Body of pancreas (tissue), 4 donors: ENCODE measurements around the gene OR14I1. TPM values are rescaled to one million over a fixed set of nuclear protein-coding genes. Genes with fewer than 3 reads are reported as not detected.

ENCODE experiments used
- ATAC-seq: fragments of 150-250 bp; one replicate; pipeline ENCODE4 v1.9.1; 2016
- DNase-seq, 4 donors: peaks; one replicate each; pipeline ENCODE4 v3.0.0-alpha.2; 2019
- H3K27ac ChIP-seq, 4 donors: fragments of 200-600 bp; sonication (generic); 1 replicate in 3 of 4; 2 replicates in 1 of 4; pipeline versions ENCODE4 v1.5.1 to v1.6.1; 2016 to 2019; ENCODE audit warnings: mild to moderate bottlenecking in 1 of 4, mixed read lengths in 1 of 4, moderate library complexity in 1 of 4
- H3K27me3 ChIP-seq, 2 donors: fragments of 200-600 bp; sonication (generic); one replicate each; pipeline ENCODE4 v1.6.0; 2016; ENCODE audit warnings: mild to moderate bottlenecking in 1 of 2
- H3K36me3 ChIP-seq, 2 donors: fragments of 200-600 bp; sonication (generic); replicated peaks in 1 of 2; 2 replicates each; pipeline ENCODE4 v1.5.1; 2016; ENCODE audit warnings: low read depth in 2 of 2; ENCODE audit not compliant: insufficient read depth in 1 of 2
- H3K4me1 ChIP-seq: fragments of 200-600 bp; sonication (generic); one replicate; pipeline ENCODE4 v1.6.0; 2016
- H3K4me3 ChIP-seq, 2 donors: fragments of 200-600 bp; sonication (generic); 1 replicate in 1 of 2; 2 replicates in 1 of 2; pipeline ENCODE4 v1.5.1; 2016 to 2019
- H3K9me3 ChIP-seq, 3 donors: fragments of 200-600 bp; sonication (generic); 1 replicate in 2 of 3; 2 replicates in 1 of 3; pipeline ENCODE4 v1.5.1; 2016
- CTCF ChIP-seq, 7 experiments: fragments of 450-650 bp in 4 of 7; fragments of 200-600 bp in 3 of 7; sonication (generic) in 3 of 7; IDR thresholded peaks; one replicate each; pipeline ENCODE4 v1.5.1; 2016 to 2019; ENCODE audit warnings: antibody characterized with exemption in 7 of 7
- POLR2A ChIP-seq, 3 donors: fragments of 450-650 bp; IDR thresholded peaks; one replicate each; pipeline ENCODE4 v1.6.1; 2016; ENCODE audit warnings: antibody characterized with exemption in 3 of 3, mild to moderate bottlenecking in 2 of 3
- WGBS, 2 donors: methylation state at CpG; one replicate each; pipeline ENCODE4 v1.1.5; 2017; 5-methylcytosine and 5-hydroxymethylcytosine counted together
- intact Hi-C: fragments of 100-400 bp; cut with DNase I; formaldehyde crosslinking; loops from one replicate; pipeline ENCODE4 v1.15.1; 2023
- total RNA-seq, 2 donors: library from RNA; depleted of rRNA; stranded (reverse); fragments of >200 nt; gene quantifications; one replicate each; pipeline ENCODE4 v1.1.0, GENCODE V29; 2016

Gene OR14I1
- total RNA-seq, 2 donors from 2014 or later: not detected

GRCh38 chr1:248703674-248704073, 1.1 kb upstream of the OR14I1 start:
- DNase-seq: no peak
- Histone ChIP-seq H3K9me3 (no peaks in the 10 kb centered on the region), H3K36me3 (no peaks in the 10 kb centered on the region), H3K27me3 (no peaks in the 10 kb centered on the region), H3K4me3 (no peak overlapping the region), H3K27ac (no peak overlapping the region), H3K4me1 (no peaks in the 10 kb centered on the region)
- intact Hi-C loops: no loop called here
- WGBS, 2 donors: 40 to 67% methylated on average over 2 of the region's 2 CpGs
- no peak for ATAC-seq
- TF ChIP-seq POLR2A (IDR thresholded peaks at IDR 0.05) (no peak), CTCF (IDR thresholded peaks at IDR 0.05) (peak in 2 of 7 experiments; percentile 2 to 17)

- Histone ChIP-seq H3K4me3 (no peak overlapping the region), H3K4me1 (no peaks in the 10 kb centered on the region), H3K27me3 (peaks cover 0 to 5% of the 10 kb centered on the region in 2 donors), H3K36me3 (no peaks in the 10 kb centered on the region), H3K9me3 (no peaks in the 10 kb centered on the region), H3K27ac (no peak overlapping the region)
- ATAC-seq (no peak), DNase-seq (no peak)
- intact Hi-C loops: no loop called here
- 23 to 43% methylated on average over 1 of the region's 1 CpG for WGBS, 2 donors
- TF ChIP-seq POLR2A (IDR thresholded peaks at IDR 0.05) (no peak), CTCF (IDR thresholded peaks at IDR 0.05) (no peak)
Observed at GRCh38 chr1:248699099-248699498, 3.5 kb downstream of the OR14I1 start.

GRCh38 chr1:248697907-248698306, 4.7 kb downstream of the OR14I1 start:
- Histone ChIP-seq H3K9me3 (no peaks in the 10 kb centered on the region), H3K27ac (no peak overlapping the region), H3K27me3 (peaks cover 0 to 5% of the 10 kb centered on the region in 2 donors), H3K4me1 (no peaks in the 10 kb centered on the region), H3K4me3 (no peak overlapping the region), H3K36me3 (no peaks in the 10 kb centered on the region)
- ATAC-seq (no peak), DNase-seq (no peak)
- intact Hi-C loops: no loop called here
- TF ChIP-seq CTCF (IDR thresholded peaks at IDR 0.05): no peak
- TF ChIP-seq POLR2A (IDR thresholded peaks at IDR 0.05): no peak
- WGBS, 2 donors: 47 to 57% methylated on average over 6 of the region's 6 CpGs

GRCh38 chr1:248696774-248697173, 5.8 kb downstream of the OR14I1 start:
- ATAC-seq: no peak
- intact Hi-C loops: no loop called here
- no peaks in the 10 kb centered on the region for H3K36me3 ChIP-seq
- 64 to 68% methylated on average over 3 of the region's 3 CpGs for WGBS, 2 donors
- no peaks in the 10 kb centered on the region for H3K9me3 ChIP-seq
- H3K4me3 ChIP-seq: no peak overlapping the region
- TF ChIP-seq POLR2A (IDR thresholded peaks at IDR 0.05) (no peak), CTCF (IDR thresholded peaks at IDR 0.05) (no peak)
- no peak overlapping the region for H3K27ac ChIP-seq
- no peaks in the 10 kb centered on the region for H3K4me1 ChIP-seq
- H3K27me3 ChIP-seq: peaks cover 0 to 5% of the 10 kb centered on the region in 2 donors
- no peak for DNase-seq

GRCh38 chr1:248696261-248696660, 6.3 kb downstream of the OR14I1 start:
- DNase-seq (peak in 2 of 4 donors; percentile 22 to 23), ATAC-seq (no peak)
- WGBS, 2 donors: 42 to 48% methylated on average over 3 of the region's 3 CpGs

More at GRCh38 chr1:248696261-248696660, 6.3 kb downstream of the OR14I1 start:
- H3K9me3 ChIP-seq: no peaks in the 10 kb centered on the region
- no peak overlapping the region for H3K27ac ChIP-seq
- peak in 4 of 7 experiments; percentile 12 to 25 (median 18) for TF ChIP-seq CTCF (IDR thresholded peaks at IDR 0.05)
- TF ChIP-seq POLR2A (IDR thresholded peaks at IDR 0.05): no peak
- H3K4me1 ChIP-seq: no peaks in the 10 kb centered on the region
- intact Hi-C loops: no loop called here
- no peak overlapping the region for H3K4me3 ChIP-seq
- H3K36me3 ChIP-seq: no peaks in the 10 kb centered on the region
- H3K27me3 ChIP-seq: peaks cover 0 to 5% of the 10 kb centered on the region in 2 donors
